GM08714 (cell line): Measurements from ENCODE around the gene GNPTAB.
"Not testable (repeated sequence)": the region's sequence is repeated elsewhere in the genome, so short reads cannot be mapped to it uniquely, and the experiment has no call there.

Experiments used
- H3K4me3 ChIP-seq: fragments of 200-500 bp; sonication (Bioruptor generic); 2 replicates; pipeline ENCODE4 v1.5.1; 2014; ENCODE audit warnings: mild to moderate bottlenecking, low read length, inconsistent platforms
- ZNF274 ChIP-seq: IDR thresholded peaks from 2 replicates; pipeline ENCODE4 v1.6.1; 2012; ENCODE audit warnings: mild to moderate bottlenecking, low read depth, low read length

Gene GNPTAB

GRCh38 chr12:101828463-101829196 is 2.1 kb downstream of the GNPTAB start:
- no peak for TF ChIP-seq ZNF274

GRCh38 chr12:101826766-101827368 is 3.9 kb downstream of the GNPTAB start:
- no peak overlapping the region for H3K4me3 ChIP-seq
- no peak for TF ChIP-seq ZNF274

More at GRCh38 chr12:101828463-101829196, 2.1 kb downstream of the GNPTAB start:
- H3K4me3 ChIP-seq: peak overlapping the region; percentile 79; the same call in 1 of the 2 replicates

GRCh38 chr12:101824831-101825230 is 5.9 kb downstream of the GNPTAB start:
- no peak overlapping the region for H3K4me3 ChIP-seq

GRCh38 chr12:101823891-101824290 is 6.9 kb downstream of the GNPTAB start:
- no peak for TF ChIP-seq ZNF274
- H3K4me3 ChIP-seq: no peak overlapping the region

More at GRCh38 chr12:101824831-101825230, 5.9 kb downstream of the GNPTAB start:
- TF ChIP-seq ZNF274: no peak

GRCh38 chr12:101823039-101823438 is 7.7 kb downstream of the GNPTAB start:
- H3K4me3 ChIP-seq: no peak overlapping the region
- TF ChIP-seq ZNF274: no peak

- H3K4me3 ChIP-seq: no peak overlapping the region
- TF ChIP-seq ZNF274: no peak
Measured at GRCh38 chr12:101819467-101819866, 11.3 kb downstream of the GNPTAB start.

GRCh38 chr12:101818689-101819088 is 12.1 kb downstream of the GNPTAB start:
- not testable (repeated sequence) for H3K4me3 ChIP-seq

GRCh38 chr12:101813117-101813516 is 17.6 kb downstream of the GNPTAB start:
- no peak overlapping the region for H3K4me3 ChIP-seq
- no peak for TF ChIP-seq ZNF274

GRCh38 chr12:101812716-101813115 is 18.0 kb downstream of the GNPTAB start:
- H3K4me3 ChIP-seq: not testable (repeated sequence)

- not testable (repeated sequence) for H3K4me3 ChIP-seq
Measured at GRCh38 chr12:101811342-101811741, 19.4 kb downstream of the GNPTAB start.

- TF ChIP-seq ZNF274: no peak
- H3K4me3 ChIP-seq: no peak overlapping the region
Measured at GRCh38 chr12:101809208-101809607, 21.6 kb downstream of the GNPTAB start.

- TF ChIP-seq ZNF274: no peak
- H3K4me3 ChIP-seq: no peak overlapping the region
Measured at GRCh38 chr12:101806265-101806664, 24.5 kb downstream of the GNPTAB start.

GRCh38 chr12:101804409-101804808 is 26.4 kb downstream of the GNPTAB start:
- no peak overlapping the region for H3K4me3 ChIP-seq
- TF ChIP-seq ZNF274: no peak

GRCh38 chr12:101803978-101804377 is 26.8 kb downstream of the GNPTAB start:
- TF ChIP-seq ZNF274: no peak
- no peak overlapping the region for H3K4me3 ChIP-seq

- no peak overlapping the region for H3K4me3 ChIP-seq
- no peak for TF ChIP-seq ZNF274
Measured at GRCh38 chr12:101802486-101802885, 28.3 kb downstream of the GNPTAB start.

GRCh38 chr12:101799774-101800173 is 31.0 kb downstream of the GNPTAB start:
- no peak for TF ChIP-seq ZNF274
- H3K4me3 ChIP-seq: no peak overlapping the region
